MM.1S (cell line): ENCODE results near the gene HLA-E.
A peak's percentile ranks its signal among the peaks of the same experiment; 100 is the strongest.

Experiments used
- DNase-seq: peaks from one replicate; pipeline ENCODE4 v3.0.0-alpha.2; 2015
- H2AFZ ChIP-seq: fragments of 300-600 bp; sonication (generic); 2 replicates; pipeline ENCODE4 v1.6.0; 2016; ENCODE audit warnings: antibody characterized with exemption, low read length
- H3F3A ChIP-seq: fragments of 300-600 bp; sonication (generic); 2 replicates; pipeline ENCODE4 v1.6.1; 2016; ENCODE audit warnings: mild to moderate bottlenecking, antibody characterized with exemption, low read length, moderate library complexity, mixed read lengths; ENCODE audit not compliant: insufficient read depth
- H3K27ac ChIP-seq: fragments of 300-600 bp; sonication (generic); 2 replicates; pipeline ENCODE4 v1.5.1; 2016; ENCODE audit warnings: mild to moderate bottlenecking, low read length
- H3K27me3 ChIP-seq: fragments of 300-600 bp; sonication (generic); replicated peaks from 2 replicates; pipeline ENCODE4 v1.6.0; 2016; ENCODE audit warnings: low read length; ENCODE audit not compliant: insufficient read depth
- H3K36me3 ChIP-seq: fragments of 300-600 bp; sonication (generic); replicated peaks from 2 replicates; pipeline ENCODE4 v1.6.1; 2016; ENCODE audit warnings: mild to moderate bottlenecking, low read length, mixed read lengths; ENCODE audit not compliant: insufficient read depth
- H3K4me1 ChIP-seq: fragments of 300-600 bp; sonication (generic); 2 replicates; pipeline ENCODE4 v1.6.1; 2016; ENCODE audit warnings: low read length, mixed read lengths
- H3K4me2 ChIP-seq: fragments of 300-600 bp; sonication (generic); 2 replicates; pipeline ENCODE4 v1.6.0; 2016; ENCODE audit warnings: low read depth, low read length
- H3K4me3 ChIP-seq: fragments of 300-600 bp; sonication (generic); 2 replicates; pipeline ENCODE4 v1.5.1; 2016; ENCODE audit warnings: low read length, mixed read lengths
- H3K79me2 ChIP-seq: fragments of 300-600 bp; sonication (generic); 2 replicates; pipeline ENCODE4 v1.6.1; 2016; ENCODE audit warnings: mixed run types, low read length, mixed read lengths
- H3K9ac ChIP-seq: fragments of 300-600 bp; sonication (generic); 2 replicates; pipeline ENCODE4 v1.6.1; 2016; ENCODE audit warnings: low read length, mixed read lengths
- H3K9me2 ChIP-seq: fragments of 300-600 bp; sonication (generic); replicated peaks from 2 replicates; pipeline ENCODE4 v1.6.1; 2016; ENCODE audit warnings: mild to moderate bottlenecking, low read length, mixed read lengths; ENCODE audit not compliant: insufficient read depth
- H3K9me3 ChIP-seq: fragments of 300-600 bp; sonication (generic); replicated peaks from 2 replicates; pipeline ENCODE4 v1.6.1; 2016; ENCODE audit warnings: mild to moderate bottlenecking, low read length, mixed read lengths; ENCODE audit not compliant: insufficient read depth
- H4K20me1 ChIP-seq: fragments of 300-600 bp; sonication (generic); 2 replicates; pipeline ENCODE4 v1.6.1; 2016; ENCODE audit warnings: mild to moderate bottlenecking, low read length, moderate library complexity, mixed read lengths; ENCODE audit not compliant: insufficient read depth
- CTCF ChIP-seq: fragments of 300-600 bp; sonication (generic); IDR thresholded peaks from 2 replicates; pipeline ENCODE4 v1.5.1; 2016; ENCODE audit warnings: antibody characterized with exemption, low read length, mixed read lengths
- EZH2 ChIP-seq: fragments of 300-600 bp; sonication (generic); optimal IDR thresholded peaks from 2 replicates; pipeline ENCODE3; 2017; ENCODE audit warnings: low read depth, mild to moderate bottlenecking, antibody characterized with exemption, low read length, mixed read lengths
- EZH2phosphoT487 ChIP-seq: fragments of 300-600 bp; sonication (generic); IDR thresholded peaks from 2 replicates; pipeline ENCODE4 v1.6.1; 2018; ENCODE audit warnings: antibody characterized with exemption, low read length

Gene HLA-E

GRCh38 chr6:30511169-30511546 is 21.8 kb downstream of the HLA-E start:
- no peak overlapping the region for H3K27ac ChIP-seq
- no peaks in the 10 kb centered on the region for H3K27me3 ChIP-seq
- H3K9me2 ChIP-seq: no peaks in the 10 kb centered on the region
- TF ChIP-seq CTCF (no peak), EZH2phosphoT487 (no peak), EZH2 (no peak)
- no peaks in the 10 kb centered on the region for H3K36me3 ChIP-seq
- 0 out of 2 replicates have a peak overlapping the region, but pooled peaks have one; percentile 1 for H3K4me2 ChIP-seq
- no peaks in the 10 kb centered on the region for H3K9me3 ChIP-seq
- H3K4me1 ChIP-seq: peaks cover 44% of the 10 kb centered on the region
- no peak overlapping the region for H3K4me3 ChIP-seq
- no peak for DNase-seq
- no peaks in the 10 kb centered on the region for H3K79me2 ChIP-seq
- peaks cover 36% of the 10 kb centered on the region for H3F3A ChIP-seq
- no peak overlapping the region for H3K9ac ChIP-seq
- H4K20me1 ChIP-seq: no peaks in the 10 kb centered on the region
- peak overlapping the region; percentile 63; the same call in 1 of the 2 replicates for H2AFZ ChIP-seq

GRCh38 chr6:30513451-30513850 is 24.1 kb downstream of the HLA-E start:
- H2AFZ ChIP-seq: no peak overlapping the region
- no peaks in the 10 kb centered on the region for H3K9me3 ChIP-seq
- H3K36me3 ChIP-seq: no peaks in the 10 kb centered on the region
- H3K4me2 ChIP-seq: no peak overlapping the region
- peaks cover 30% of the 10 kb centered on the region for H3K4me1 ChIP-seq
- H3K79me2 ChIP-seq: no peaks in the 10 kb centered on the region
- no peaks in the 10 kb centered on the region for H4K20me1 ChIP-seq
- H3K27ac ChIP-seq: no peak overlapping the region
- H3K9ac ChIP-seq: no peak overlapping the region
- no peak overlapping the region for H3K4me3 ChIP-seq
- no peak for TF ChIP-seq CTCF
- DNase-seq: no peak
- peaks cover 33% of the 10 kb centered on the region for H3F3A ChIP-seq
- H3K9me2 ChIP-seq: no peaks in the 10 kb centered on the region
- no peaks in the 10 kb centered on the region for H3K27me3 ChIP-seq

GRCh38 chr6:30515106-30515505 is 25.8 kb downstream of the HLA-E start:
- peaks cover 21% of the 10 kb centered on the region for H3K4me1 ChIP-seq
- no peaks in the 10 kb centered on the region for H4K20me1 ChIP-seq
- no peak overlapping the region for H3K9ac ChIP-seq
- H3F3A ChIP-seq: peaks cover 18% of the 10 kb centered on the region
- H3K4me2 ChIP-seq: no peak overlapping the region
- H3K4me3 ChIP-seq: no peak overlapping the region
- H3K79me2 ChIP-seq: no peaks in the 10 kb centered on the region
- no peak for DNase-seq
- no peaks in the 10 kb centered on the region for H3K27me3 ChIP-seq
- no peak overlapping the region for H3K27ac ChIP-seq
- no peaks in the 10 kb centered on the region for H3K36me3 ChIP-seq
- no peaks in the 10 kb centered on the region for H3K9me3 ChIP-seq
- no peaks in the 10 kb centered on the region for H3K9me2 ChIP-seq
- no peak overlapping the region for H2AFZ ChIP-seq
- TF ChIP-seq EZH2 (no peak), CTCF (no peak), EZH2phosphoT487 (no peak)
